Right lobe of liver (tissue), 4 donors: Measurements from ENCODE around the gene SHF.

Experiments
- CTCF ChIP-seq, 4 donors: fragments of 200-600 bp in 3 of 4; fragments of 450-650 bp in 1 of 4; IDR thresholded peaks; one replicate each; pipeline versions ENCODE4 v1.5.1 to v1.8.0; 2016 to 2022; ENCODE audit warnings: antibody characterized with exemption in 4 of 4, mild to moderate bottlenecking in 2 of 4
- POLR2A ChIP-seq: fragments of 450-650 bp; IDR thresholded peaks from one replicate; pipeline ENCODE4 v1.6.1; 2017; ENCODE audit warnings: antibody characterized with exemption, mild to moderate bottlenecking
- donor health status: DM: no; HTN: no; CAD: no.
- donor health status: DM: no; HTN: no; CAD: no.
- donor health status: DM: no; HTN: yes; CAD: no.

DNA sequence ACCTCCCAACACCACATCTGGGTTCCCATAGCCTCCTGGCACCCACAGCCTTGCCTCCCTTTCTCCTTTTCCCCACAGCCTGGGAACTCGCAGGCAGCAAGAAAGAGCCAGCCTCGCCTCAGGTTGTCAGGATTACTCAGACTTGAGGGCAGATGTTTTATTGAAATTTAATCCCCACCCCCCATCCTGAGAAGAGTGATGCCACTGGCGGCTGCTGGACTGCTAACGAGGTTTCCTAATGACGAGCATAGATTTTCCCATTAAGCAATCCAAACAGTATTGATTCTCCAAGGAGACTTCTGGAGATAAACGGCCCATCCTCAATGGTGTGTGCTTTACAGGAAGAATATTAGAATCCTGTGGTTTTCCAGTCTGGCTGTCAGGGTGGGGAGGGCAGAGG, 13.7 kb downstream of the SHF start:
- TF ChIP-seq CTCF (IDR thresholded peaks at IDR 0.05): no peak
- TF ChIP-seq POLR2A: no peak
